Mesendoderm (in vitro differentiated cells): Measurements from ENCODE around the gene RAB44. TPM values are rescaled to one million over a fixed set of nuclear protein-coding genes. Genes with fewer than 3 reads are reported as not detected.

Experiments
- DNase-seq: peaks from one replicate; pipeline ENCODE4 v3.0.0; 2013
- H2AK5ac ChIP-seq: 2 replicates; pipeline ENCODE4 v1.6.1; 2013; ENCODE audit warnings: low read length, inconsistent platforms
- H2BK120ac ChIP-seq: 2 replicates; pipeline ENCODE4 v1.6.1; 2013; ENCODE audit warnings: low read depth, mild to moderate bottlenecking, low read length, moderate library complexity, mixed read lengths
- H2BK15ac ChIP-seq: replicated peaks from 2 replicates; pipeline ENCODE4 v1.6.1; 2013; ENCODE audit warnings: low read depth, mild to moderate bottlenecking, moderate library complexity
- H2BK5ac ChIP-seq: 2 replicates; pipeline ENCODE4 v1.6.1; 2013; ENCODE audit warnings: low read length, inconsistent platforms
- H3K18ac ChIP-seq: 2 replicates; pipeline ENCODE4 v1.6.1; 2013; ENCODE audit warnings: mild to moderate bottlenecking, low read length, mixed read lengths
- H3K23ac ChIP-seq: one replicate; pipeline ENCODE4 v1.6.1; 2013; ENCODE audit warnings: low read length
- H3K27ac ChIP-seq: 2 replicates; pipeline ENCODE4 v1.5.1; 2013; ENCODE audit warnings: low read depth, mild to moderate bottlenecking, inconsistent platforms, low read length, moderate library complexity
- H3K27me3 ChIP-seq: 2 replicates; pipeline ENCODE4 v1.6.1; 2013; ENCODE audit warnings: low read length, control low read depth, mild to moderate bottlenecking, inconsistent platforms; ENCODE audit not compliant: insufficient read depth, poor library complexity
- H3K36me3 ChIP-seq: 2 replicates; pipeline ENCODE4 v1.6.1; 2013; ENCODE audit warnings: low read length, inconsistent platforms; ENCODE audit not compliant: control insufficient read depth, insufficient read depth
- H3K4ac ChIP-seq: one replicate; pipeline ENCODE4 v1.6.1; 2013; ENCODE audit warnings: low read depth, mild to moderate bottlenecking, low read length, moderate library complexity
- H3K4me1 ChIP-seq: 2 replicates; pipeline ENCODE4 v1.6.1; 2013; ENCODE audit warnings: low read depth, low read length, inconsistent platforms; ENCODE audit not compliant: control insufficient read depth
- H3K4me2 ChIP-seq: 2 replicates; pipeline ENCODE4 v1.6.1; 2013; ENCODE audit warnings: low read length
- H3K4me3 ChIP-seq: 2 replicates; pipeline ENCODE4 v1.5.1; 2013; ENCODE audit warnings: mild to moderate bottlenecking, low read length
- H3K56ac ChIP-seq: one replicate; pipeline ENCODE4 v1.6.1; 2013; ENCODE audit warnings: low read length
- H3K79me1 ChIP-seq: 2 replicates; pipeline ENCODE4 v1.6.1; 2013; ENCODE audit warnings: low read length, inconsistent platforms
- H3K79me2 ChIP-seq: 2 replicates; pipeline ENCODE4 v1.6.1; 2013; ENCODE audit warnings: mild to moderate bottlenecking, low read length; ENCODE audit not compliant: control insufficient read depth, insufficient read depth
- H3K9ac ChIP-seq: 2 replicates; pipeline ENCODE4 v1.6.1; 2013; ENCODE audit warnings: low read length, inconsistent platforms
- H4K5ac ChIP-seq: one replicate; pipeline ENCODE4 v1.6.1; 2013; ENCODE audit warnings: low read length
- H4K8ac ChIP-seq: one replicate; pipeline ENCODE4 v1.6.1; 2013; ENCODE audit warnings: low read depth, mild to moderate bottlenecking, control low read depth, low read length, moderate library complexity
- WGBS: extraction: QIAGEN DNeasy Blood & Tissue Kit; methylation state at CpG from one replicate; pipeline ENCODE4 v1.1.7; 2013; ENCODE audit warnings: low lambda C conversion rate, missing lambda C conversion rate; ENCODE audit not compliant: insufficient coverage; ENCODE audit errors: extremely low coverage; 5-methylcytosine and 5-hydroxymethylcytosine counted together
- small RNA-seq: library from polyadenylated mRNA; stranded (forward); fragments of <200 nt; extraction: miRNeasy Mini kit (QIAGEN cat#:217004); gene quantifications from one replicate; pipeline ENCODE3, GENCODE V24; 2013; ENCODE audit not compliant: insufficient read depth

RAB44 gene

GRCh38 chr6:36779227-36779626 lies 81.6 kb downstream of the RAB44 start:
- no peaks in the 10 kb centered on the region for H3K79me2 ChIP-seq
- no peak overlapping the region for H3K9ac ChIP-seq
- WGBS = no CpG with 5 or more reads among the region's 5 CpGs
- no peaks in the 10 kb centered on the region for H3K36me3 ChIP-seq
- H3K4me2 ChIP-seq = no peak overlapping the region
- no peak overlapping the region for H2AK5ac ChIP-seq
- no peak for DNase-seq
- H3K23ac ChIP-seq = no peak overlapping the region
- no peak overlapping the region for H3K18ac ChIP-seq
- H3K27me3 ChIP-seq = no peaks in the 10 kb centered on the region
- no peak overlapping the region for H3K4me3 ChIP-seq
- no peak overlapping the region for H3K4ac ChIP-seq
- no peak overlapping the region for H2BK120ac ChIP-seq
- no peak overlapping the region for H2BK15ac ChIP-seq
- no peak overlapping the region for H2BK5ac ChIP-seq
- no peaks in the 10 kb centered on the region for H3K4me1 ChIP-seq
- no peak overlapping the region for H4K5ac ChIP-seq
- H3K27ac ChIP-seq = no peak overlapping the region
- no peak overlapping the region for H4K8ac ChIP-seq
- no peak overlapping the region for H3K56ac ChIP-seq
- no peaks in the 10 kb centered on the region for H3K79me1 ChIP-seq

- Histone ChIP-seq H2BK120ac (no peak overlapping the region), H2BK5ac (no peak overlapping the region), H3K4me1 (no peaks in the 10 kb centered on the region), H3K27me3 (no peaks in the 10 kb centered on the region), H2AK5ac (no peak overlapping the region), H3K4me2 (no peak overlapping the region), H3K4me3 (no peak overlapping the region), H2BK15ac (no peak overlapping the region), H3K9ac (no peak overlapping the region), H4K8ac (no peak overlapping the region), H3K23ac (no peak overlapping the region), H3K4ac (no peak overlapping the region), H3K79me2 (no peaks in the 10 kb centered on the region), H3K18ac (no peak overlapping the region), H3K27ac (no peak overlapping the region), H4K5ac (no peak overlapping the region), H3K79me1 (no peaks in the 10 kb centered on the region), H3K36me3 (no peaks in the 10 kb centered on the region), H3K56ac (no peak overlapping the region)
- WGBS = no CpG with 5 or more reads among the region's 11 CpGs
- DNase-seq = no peak
These were observed 83.0 kb downstream of the RAB44 start for GRCh38 chr6:36780442-36781177.

- H3K4me2 ChIP-seq = no peak overlapping the region
These were observed 84.0 kb downstream of the RAB44 start for GRCh38 chr6:36781669-36782068.

More at GRCh38 chr6:36781669-36782068, 84.0 kb downstream of the RAB44 start:
- no peaks in the 10 kb centered on the region for H3K79me2 ChIP-seq
- no CpG with 5 or more reads among the region's 8 CpGs for WGBS
- no peak overlapping the region for H2AK5ac ChIP-seq
- H2BK15ac ChIP-seq = no peak overlapping the region
- H3K23ac ChIP-seq = no peak overlapping the region
- no peak overlapping the region for H4K8ac ChIP-seq
- H3K79me1 ChIP-seq = no peaks in the 10 kb centered on the region
- no peak overlapping the region for H4K5ac ChIP-seq
- H3K4me1 ChIP-seq = no peaks in the 10 kb centered on the region
- H3K36me3 ChIP-seq = no peaks in the 10 kb centered on the region
- no peak overlapping the region for H3K9ac ChIP-seq
- H3K4me3 ChIP-seq = no peak overlapping the region
- no peak overlapping the region for H2BK5ac ChIP-seq
- no peak overlapping the region for H2BK120ac ChIP-seq
- H3K18ac ChIP-seq = no peak overlapping the region
- H3K27me3 ChIP-seq = no peaks in the 10 kb centered on the region
- no peak overlapping the region for H3K27ac ChIP-seq
- H3K56ac ChIP-seq = no peak overlapping the region
- DNase-seq = no peak
- H3K4ac ChIP-seq = no peak overlapping the region

Small RNAs within 50 kb of the gene (small RNA-seq; reads per million reads assigned to genes)
- gene RF00019 = not detected
